SIG-M5 treated with dmso at 0.1 percent for 504 hours (cell line): ENCODE data around the gene MYBPH.

Experiments
- DNase-seq: peaks from one replicate; lab custom pipeline; 2025; ENCODE audit not compliant: unreplicated experiment; lab: John Stamatoyannopoulos, UW

Gene MYBPH

GRCh38 chr1:203131548-203132200 lies 44.0 kb downstream of the MYBPH start:
- no peak for DNase-seq

- DNase-seq = no peak
These were observed 45.2 kb downstream of the MYBPH start for GRCh38 chr1:203130358-203130985.

- DNase-seq = peak; percentile 31
These were observed 46.0 kb downstream of the MYBPH start for GRCh38 chr1:203129501-203130231.

GRCh38 chr1:203128716-203129500 lies 46.7 kb downstream of the MYBPH start:
- DNase-seq = no peak

GRCh38 chr1:203128431-203128715 lies 47.3 kb downstream of the MYBPH start:
- DNase-seq = no peak

- DNase-seq = no peak
These were observed 47.8 kb downstream of the MYBPH start, which contains the start of gene ADORA1 for GRCh38 chr1:203127666-203128430. Gene ADORA1, plus strand, starts transcription at chr1:203127726. Its CDS starts 1,116 bp downstream, at chr1:203128842.

- peak; percentile 16 for DNase-seq
These were observed 48.6 kb downstream of the MYBPH start for GRCh38 chr1:203126866-203127665.

- peak; percentile 66 for DNase-seq
These were observed 49.3 kb downstream of the MYBPH start for GRCh38 chr1:203126151-203126865.

- no peak for DNase-seq
These were observed 50.9 kb downstream of the MYBPH start for GRCh38 chr1:203124546-203125317.

GRCh38 chr1:203124011-203124410 lies 51.6 kb downstream of the MYBPH start:
- DNase-seq = no peak

GRCh38 chr1:203122159-203122558 lies 53.5 kb downstream of the MYBPH start:
- DNase-seq = no peak

- peak; percentile 36 for DNase-seq
These were observed 54.2 kb downstream of the MYBPH start for GRCh38 chr1:203121186-203122015.

- no peak for DNase-seq
These were observed 55.1 kb downstream of the MYBPH start for GRCh38 chr1:203120325-203121153.
